Measurements from ENCODE around the gene THPO.

The THPO gene

DNA sequence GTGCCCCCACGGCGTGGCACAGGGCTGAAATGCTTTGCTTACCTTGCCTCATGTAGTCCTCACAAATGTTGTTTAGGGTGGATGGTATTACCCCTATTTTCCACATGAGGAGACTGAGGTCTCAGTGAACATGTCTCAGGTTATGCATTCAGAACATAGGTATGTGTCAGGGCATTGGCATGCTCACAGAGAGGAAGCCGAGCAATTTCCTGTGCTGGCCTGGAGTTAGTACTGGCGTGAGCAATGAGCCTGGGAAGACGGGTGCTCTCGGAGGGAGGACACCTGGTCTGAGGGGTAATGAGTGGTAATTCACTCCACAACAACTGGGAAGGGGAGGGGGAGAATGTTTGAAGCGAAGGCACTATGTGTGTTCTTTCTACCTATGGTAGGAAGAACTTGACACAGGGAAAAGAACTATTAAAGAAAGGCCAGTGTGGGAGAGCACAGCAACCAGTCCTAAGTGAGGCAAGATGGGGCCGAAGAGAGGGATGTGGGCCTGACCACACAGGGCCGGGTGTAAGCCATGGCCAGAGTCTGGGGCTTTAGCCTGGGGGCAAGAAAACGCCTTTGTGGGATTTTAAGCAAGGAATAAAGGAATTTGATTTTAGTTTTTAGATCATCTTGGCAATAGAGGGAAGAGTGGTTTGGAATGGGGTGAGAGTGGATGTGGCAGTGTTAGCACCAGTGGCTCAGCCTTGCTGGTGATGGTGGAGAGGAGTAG lies 45.5 kb downstream of the THPO start:
- Histone ChIP-seq H3K27ac (ENCODE audit: low read depth, low read length) (no peak overlapping the region), H3K79me2 (ENCODE audit: insufficient read depth, low read length) (no peaks in the 10 kb centered on the region), H3F3A (ENCODE audit: insufficient read depth) (peaks cover 46% of the 10 kb centered on the region)

DNA sequence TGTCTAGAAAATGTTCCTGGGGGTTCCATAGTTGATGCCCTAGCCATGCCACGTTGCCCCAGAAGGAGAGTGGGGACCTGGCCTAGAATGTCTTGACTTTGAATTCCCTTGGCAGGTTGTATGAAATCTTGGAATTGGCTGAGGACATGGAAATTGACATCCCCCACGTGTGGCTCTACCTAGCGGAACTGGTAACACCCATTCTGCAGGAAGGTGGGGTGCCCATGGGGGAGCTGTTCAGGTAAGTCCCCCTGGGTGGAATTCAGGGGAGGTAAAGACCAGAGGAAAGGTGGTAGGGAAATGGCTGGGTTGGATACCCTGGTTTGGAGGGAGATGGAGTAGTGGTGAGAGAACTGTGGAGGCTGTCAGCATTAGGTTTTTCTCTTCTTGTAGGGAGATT lies 49.5 kb downstream of the THPO start:
- Histone ChIP-seq H3F3A (ENCODE audit: insufficient read depth) (peaks cover 25% of the 10 kb centered on the region), H2AFZ (ENCODE audit: low read depth, low read length, severe bottlenecking) (no peak overlapping the region), H3K9me2 (replicated peaks; ENCODE audit: insufficient read depth, low read length) (no peaks in the 10 kb centered on the region), H3K79me2 (ENCODE audit: insufficient read depth, low read length) (no peaks in the 10 kb centered on the region), H3K4me3 (ENCODE audit: insufficient read depth, low read length, poor library complexity, severe bottlenecking) (no peak overlapping the region), H3K9me3 (ENCODE audit: insufficient read depth, low read length) (no peaks in the 10 kb centered on the region), H4K20me1 (ENCODE audit: low read depth, low read length) (no peaks in the 10 kb centered on the region; the same call in 1 of the 2 replicates), H3K4me2 (ENCODE audit: low read depth, low read length, poor library complexity, severe bottlenecking) (no peak overlapping the region), H3K27me3 (ENCODE audit: low read length) (no peaks in the 10 kb centered on the region), H3K9ac (ENCODE audit: low read length) (no peak overlapping the region), H3K27ac (ENCODE audit: low read depth, low read length) (no peak overlapping the region), H3K36me3 (ENCODE audit: low read length) (peaks cover 50% of the 10 kb centered on the region)
- no peak for TF ChIP-seq EZH2phosphoT487 (conservative IDR thresholded peaks at IDR 0.05; ENCODE audit: low read length)
- TF ChIP-seq, protein P1, sequence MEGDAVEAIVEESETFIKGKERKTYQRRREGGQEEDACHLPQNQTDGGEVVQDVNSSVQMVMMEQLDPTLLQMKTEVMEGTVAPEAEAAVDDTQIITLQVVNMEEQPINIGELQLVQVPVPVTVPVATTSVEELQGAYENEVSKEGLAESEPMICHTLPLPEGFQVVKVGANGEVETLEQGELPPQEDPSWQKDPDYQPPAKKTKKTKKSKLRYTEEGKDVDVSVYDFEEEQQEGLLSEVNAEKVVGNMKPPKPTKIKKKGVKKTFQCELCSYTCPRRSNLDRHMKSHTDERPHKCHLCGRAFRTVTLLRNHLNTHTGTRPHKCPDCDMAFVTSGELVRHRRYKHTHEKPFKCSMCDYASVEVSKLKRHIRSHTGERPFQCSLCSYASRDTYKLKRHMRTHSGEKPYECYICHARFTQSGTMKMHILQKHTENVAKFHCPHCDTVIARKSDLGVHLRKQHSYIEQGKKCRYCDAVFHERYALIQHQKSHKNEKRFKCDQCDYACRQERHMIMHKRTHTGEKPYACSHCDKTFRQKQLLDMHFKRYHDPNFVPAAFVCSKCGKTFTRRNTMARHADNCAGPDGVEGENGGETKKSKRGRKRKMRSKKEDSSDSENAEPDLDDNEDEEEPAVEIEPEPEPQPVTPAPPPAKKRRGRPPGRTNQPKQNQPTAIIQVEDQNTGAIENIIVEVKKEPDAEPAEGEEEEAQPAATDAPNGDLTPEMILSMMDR (IDR thresholded peaks at IDR 0.05; ENCODE audit: insufficient read depth, low read length, poor library complexity, severe bottlenecking), result no peak

More for the DNA sequence above, 45.5 kb downstream of the THPO start:
- Histone ChIP-seq H4K20me1 (ENCODE audit: low read depth, low read length) (peaks cover 3% of the 10 kb centered on the region; the same call in 1 of the 2 replicates), H3K36me3 (ENCODE audit: low read length) (peaks cover 30% of the 10 kb centered on the region; the same call in 1 of the 2 replicates), H3K9ac (ENCODE audit: low read length) (no peak overlapping the region), H2AFZ (ENCODE audit: low read depth, low read length, severe bottlenecking) (no peak overlapping the region), H3K4me2 (ENCODE audit: low read depth, low read length, poor library complexity, severe bottlenecking) (no peak overlapping the region), H3K4me3 (ENCODE audit: insufficient read depth, low read length, poor library complexity, severe bottlenecking) (no peak overlapping the region), H3K27me3 (ENCODE audit: low read length) (no peaks in the 10 kb centered on the region), H3K9me2 (replicated peaks; ENCODE audit: insufficient read depth, low read length) (no peaks in the 10 kb centered on the region), H3K9me3 (ENCODE audit: insufficient read depth, low read length) (no peaks in the 10 kb centered on the region)
- TF ChIP-seq EZH2phosphoT487 (conservative IDR thresholded peaks at IDR 0.05; ENCODE audit: low read length), result no peak
- TF ChIP-seq, protein P1 (IDR thresholded peaks at IDR 0.05; ENCODE audit: insufficient read depth, low read length, poor library complexity, severe bottlenecking), result no peak

DNA sequence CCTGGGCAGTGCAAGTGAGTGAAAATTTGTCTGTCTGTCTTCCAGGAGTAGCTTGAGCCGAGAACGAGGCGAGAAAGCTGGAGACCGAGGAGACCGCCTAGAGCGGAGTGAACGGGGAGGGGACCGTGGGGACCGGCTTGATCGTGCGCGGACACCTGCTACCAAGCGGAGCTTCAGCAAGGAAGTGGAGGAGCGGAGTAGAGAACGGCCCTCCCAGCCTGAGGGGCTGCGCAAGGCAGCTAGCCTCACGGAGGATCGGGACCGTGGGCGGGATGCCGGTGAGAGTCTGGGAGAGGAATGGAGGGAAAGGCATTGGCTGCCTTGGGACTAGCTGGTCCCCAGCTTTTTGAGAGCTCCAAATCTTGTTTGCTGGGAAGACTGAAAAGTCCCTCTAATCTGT lies 50.8 kb downstream of the THPO start:
- Histone ChIP-seq H3K27ac (ENCODE audit: low read depth, low read length) (no peak overlapping the region), H3F3A (ENCODE audit: insufficient read depth) (peaks cover 12% of the 10 kb centered on the region; the same call in 1 of the 2 replicates), H3K4me3 (ENCODE audit: insufficient read depth, low read length, poor library complexity, severe bottlenecking) (no peak overlapping the region), H3K9me3 (ENCODE audit: insufficient read depth, low read length) (no peaks in the 10 kb centered on the region), H3K36me3 (ENCODE audit: low read length) (peaks cover 44% of the 10 kb centered on the region), H3K9me2 (replicated peaks; ENCODE audit: insufficient read depth, low read length) (no peaks in the 10 kb centered on the region), H3K79me2 (ENCODE audit: insufficient read depth, low read length) (no peaks in the 10 kb centered on the region), H2AFZ (ENCODE audit: low read depth, low read length, severe bottlenecking) (no peak overlapping the region), H3K4me2 (ENCODE audit: low read depth, low read length, poor library complexity, severe bottlenecking) (no peak overlapping the region), H3K9ac (ENCODE audit: low read length) (no peak overlapping the region), H3K27me3 (ENCODE audit: low read length) (no peaks in the 10 kb centered on the region), H4K20me1 (ENCODE audit: low read depth, low read length) (no peaks in the 10 kb centered on the region; the same call in 1 of the 2 replicates)
- TF ChIP-seq, protein P1 (IDR thresholded peaks at IDR 0.05; ENCODE audit: insufficient read depth, low read length, poor library complexity, severe bottlenecking), result no peak
- TF ChIP-seq EZH2phosphoT487 (conservative IDR thresholded peaks at IDR 0.05; ENCODE audit: low read length), result no peak

All from SU-DHL-6 (cell line).